ENCODE measurements around the gene FAM135A. TPM values are rescaled to one million over a fixed set of nuclear protein-coding genes. Genes with fewer than 3 reads are reported as not detected.

Gene FAM135A
- total RNA-seq, 2 donors from 2014 or later, result 36.4 to 54.8 TPM

DNA sequence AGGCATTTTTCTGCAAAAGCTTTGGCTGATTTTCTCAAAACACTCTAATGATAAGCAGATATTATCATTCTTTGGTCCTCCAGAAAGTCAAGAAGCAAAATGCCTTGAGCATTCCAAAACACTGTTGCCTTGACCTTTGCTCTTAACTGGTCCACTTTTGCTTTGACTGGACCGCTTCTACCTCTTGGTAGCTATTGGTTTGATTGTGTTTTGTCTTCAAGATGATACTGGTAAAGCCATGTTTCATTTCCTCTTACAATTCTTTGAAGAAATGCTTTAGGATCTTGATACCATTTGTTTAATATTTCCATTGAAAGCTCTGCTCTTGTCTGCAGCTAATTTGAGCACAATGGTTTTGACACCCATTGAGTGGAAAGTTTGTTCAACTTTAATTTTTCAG is 117.8 kb downstream of the FAM135A start:
- no peak for DNase-seq
- H3K27ac ChIP-seq, result no peak overlapping the region
- H3K4me1 ChIP-seq, result no peaks in the 10 kb centered on the region
- H3K9me3 ChIP-seq, result no peaks in the 10 kb centered on the region
- TF ChIP-seq, protein P1, sequence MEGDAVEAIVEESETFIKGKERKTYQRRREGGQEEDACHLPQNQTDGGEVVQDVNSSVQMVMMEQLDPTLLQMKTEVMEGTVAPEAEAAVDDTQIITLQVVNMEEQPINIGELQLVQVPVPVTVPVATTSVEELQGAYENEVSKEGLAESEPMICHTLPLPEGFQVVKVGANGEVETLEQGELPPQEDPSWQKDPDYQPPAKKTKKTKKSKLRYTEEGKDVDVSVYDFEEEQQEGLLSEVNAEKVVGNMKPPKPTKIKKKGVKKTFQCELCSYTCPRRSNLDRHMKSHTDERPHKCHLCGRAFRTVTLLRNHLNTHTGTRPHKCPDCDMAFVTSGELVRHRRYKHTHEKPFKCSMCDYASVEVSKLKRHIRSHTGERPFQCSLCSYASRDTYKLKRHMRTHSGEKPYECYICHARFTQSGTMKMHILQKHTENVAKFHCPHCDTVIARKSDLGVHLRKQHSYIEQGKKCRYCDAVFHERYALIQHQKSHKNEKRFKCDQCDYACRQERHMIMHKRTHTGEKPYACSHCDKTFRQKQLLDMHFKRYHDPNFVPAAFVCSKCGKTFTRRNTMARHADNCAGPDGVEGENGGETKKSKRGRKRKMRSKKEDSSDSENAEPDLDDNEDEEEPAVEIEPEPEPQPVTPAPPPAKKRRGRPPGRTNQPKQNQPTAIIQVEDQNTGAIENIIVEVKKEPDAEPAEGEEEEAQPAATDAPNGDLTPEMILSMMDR (IDR thresholded peaks at IDR 0.05), result no peak
- no peak overlapping the region for H3K4me3 ChIP-seq
- no peaks in the 10 kb centered on the region for H3K36me3 ChIP-seq
- H3K27me3 ChIP-seq, result no peaks in the 10 kb centered on the region
- no peak overlapping the region for H3K9ac ChIP-seq (ENCODE audit: low read depth in 2 of 2, low read length in 2 of 2)
- intact Hi-C loops (cut with DNase I), result no loop called here

DNA sequence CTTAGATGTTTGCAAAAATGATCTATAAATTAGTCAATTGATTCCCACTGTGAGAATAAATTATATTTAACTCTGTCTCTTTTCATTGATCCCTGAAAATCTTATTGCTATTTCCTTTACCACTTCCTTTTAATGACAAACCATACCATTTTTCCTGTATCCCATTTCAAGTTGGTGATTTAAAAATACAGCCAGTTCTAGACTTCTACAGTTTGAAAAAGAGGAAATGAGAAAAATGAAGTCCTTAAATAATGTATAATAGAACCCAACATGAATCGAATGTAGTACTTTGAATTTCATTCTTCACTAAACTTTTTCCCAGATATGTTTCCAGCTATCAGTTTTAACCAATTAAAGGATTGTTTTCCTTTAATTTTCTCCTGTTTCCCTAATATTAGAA is 124.0 kb downstream of the FAM135A start:
- TF ChIP-seq, protein P1 (IDR thresholded peaks at IDR 0.05), result no peak

DNA sequence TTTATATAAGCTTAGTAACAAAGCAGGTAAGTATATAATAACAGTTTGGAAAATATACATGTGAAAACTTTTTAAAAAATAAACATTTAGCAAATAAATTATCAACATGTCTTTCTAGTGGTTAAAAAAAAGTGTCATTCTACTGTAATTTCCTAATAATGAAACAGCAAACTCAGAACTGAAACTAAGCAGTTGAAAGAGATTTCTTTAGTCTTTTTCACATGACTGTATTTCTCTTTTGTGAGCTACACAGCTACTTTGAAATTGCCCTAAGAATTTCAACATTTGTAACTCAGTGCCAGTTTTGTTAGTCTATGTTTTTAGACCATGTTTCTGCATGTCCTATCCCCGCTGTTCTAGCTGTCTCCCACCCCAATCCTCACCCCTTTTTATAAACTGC is 125.1 kb downstream of the FAM135A start:
- Histone ChIP-seq H3K9ac (ENCODE audit: low read depth in 2 of 2, low read length in 2 of 2) (no peak overlapping the region), H3K27me3 (no peaks in the 10 kb centered on the region), H3K36me3 (peaks cover 6% of the 10 kb centered on the region), H3K4me3 (no peak overlapping the region), H3K9me3 (no peaks in the 10 kb centered on the region), H3K4me1 (no peaks in the 10 kb centered on the region), H3K27ac (no peak overlapping the region)
- TF ChIP-seq, protein P1 (IDR thresholded peaks at IDR 0.05), result no peak
- intact Hi-C loops (cut with DNase I), result no loop called here
- DNase-seq, result no peak

More for the DNA sequence above, 124.0 kb downstream of the FAM135A start:
- intact Hi-C loops (cut with DNase I), result no loop called here
- Histone ChIP-seq H3K9ac (ENCODE audit: low read depth in 2 of 2, low read length in 2 of 2) (no peak overlapping the region), H3K36me3 (peaks cover 6% of the 10 kb centered on the region), H3K27me3 (no peaks in the 10 kb centered on the region), H3K27ac (no peak overlapping the region), H3K4me3 (no peak overlapping the region), H3K9me3 (no peaks in the 10 kb centered on the region), H3K4me1 (no peaks in the 10 kb centered on the region)
- DNase-seq, result no peak

DNA sequence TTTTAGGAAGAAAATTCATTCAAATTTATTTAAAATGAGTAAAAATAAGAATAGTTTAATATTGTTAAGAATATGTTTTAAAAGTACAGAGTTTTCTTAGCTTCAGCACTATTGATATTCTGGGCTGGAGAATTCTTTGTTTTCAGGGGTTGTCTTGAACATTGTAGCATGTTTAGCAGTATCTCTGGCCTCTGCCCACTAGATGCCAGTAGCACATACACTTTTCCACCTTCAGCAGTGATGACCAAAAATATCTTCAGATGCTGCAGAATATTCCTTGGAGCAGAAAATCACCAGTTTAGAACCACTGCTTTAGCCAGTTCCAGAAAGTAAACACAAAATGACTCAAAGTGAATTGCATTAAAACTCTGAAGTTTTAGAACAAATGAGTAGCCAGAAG is 134.0 kb downstream of the FAM135A start:
- H3K9me3 ChIP-seq, result no peaks in the 10 kb centered on the region
- no peaks in the 10 kb centered on the region for H3K36me3 ChIP-seq
- TF ChIP-seq, protein P1 (IDR thresholded peaks at IDR 0.05), result no peak
- no peak overlapping the region for H3K9ac ChIP-seq (ENCODE audit: low read depth in 2 of 2, low read length in 2 of 2)
- H3K4me3 ChIP-seq, result no peak overlapping the region
- no peaks in the 10 kb centered on the region for H3K4me1 ChIP-seq
- H3K27ac ChIP-seq, result no peak overlapping the region
- H3K27me3 ChIP-seq, result no peaks in the 10 kb centered on the region
- no peak for DNase-seq
- intact Hi-C loops (cut with DNase I), result no loop called here

DNA sequence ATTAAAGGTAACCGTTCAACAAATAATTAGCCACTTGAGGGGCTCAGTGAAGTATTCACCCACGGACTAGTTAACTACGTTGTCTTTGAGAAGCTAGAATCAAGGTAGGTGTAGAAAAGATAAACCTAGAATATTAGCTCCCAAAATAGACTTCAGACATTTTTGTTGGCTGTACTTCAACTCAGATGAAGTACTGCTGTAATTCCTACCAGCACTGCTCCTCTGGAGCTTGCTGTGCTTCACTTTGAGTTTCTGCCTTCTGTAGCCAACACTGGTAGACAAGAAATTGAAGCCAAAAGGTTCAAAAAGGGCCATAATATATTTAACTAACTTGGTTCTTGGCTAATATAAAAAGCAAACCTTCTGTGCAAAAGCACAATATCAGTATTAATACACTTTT is 134.6 kb downstream of the FAM135A start:
- intact Hi-C loops (cut with DNase I), result no loop called here
- Histone ChIP-seq H3K4me3 (no peak overlapping the region), H3K9me3 (no peaks in the 10 kb centered on the region), H3K4me1 (no peaks in the 10 kb centered on the region), H3K36me3 (no peaks in the 10 kb centered on the region), H3K27ac (no peak overlapping the region), H3K9ac (ENCODE audit: low read depth in 2 of 2, low read length in 2 of 2) (no peak overlapping the region), H3K27me3 (no peaks in the 10 kb centered on the region)
- TF ChIP-seq, protein P1 (IDR thresholded peaks at IDR 0.05), result no peak
- no peak for DNase-seq

DNA sequence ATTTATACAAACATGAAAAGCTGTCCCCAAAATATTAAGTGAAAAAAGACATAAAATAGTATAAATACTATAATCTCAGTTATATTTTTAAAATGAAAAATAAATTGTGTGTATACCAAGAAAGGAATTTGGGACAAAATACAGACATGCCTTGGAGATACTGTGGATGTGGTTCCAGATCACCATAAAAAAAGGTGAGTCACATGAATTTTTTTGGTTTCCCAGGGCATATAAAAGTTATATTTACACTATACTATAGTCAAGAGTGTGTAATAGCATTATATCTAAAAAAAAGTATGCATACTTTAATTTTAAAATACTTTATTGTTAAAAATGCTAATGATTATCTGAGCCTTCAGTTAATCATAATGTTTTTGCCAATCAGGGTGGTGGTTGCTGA is 136.0 kb downstream of the FAM135A start:
- Histone ChIP-seq H3K4me3 (no peak overlapping the region), H3K4me1 (no peaks in the 10 kb centered on the region), H3K36me3 (no peaks in the 10 kb centered on the region), H3K27ac (no peak overlapping the region), H3K27me3 (no peaks in the 10 kb centered on the region), H3K9ac (ENCODE audit: low read depth in 2 of 2, low read length in 2 of 2) (no peak overlapping the region), H3K9me3 (no peaks in the 10 kb centered on the region)
- intact Hi-C loops (cut with DNase I), result no loop called here
- no peak for DNase-seq
- TF ChIP-seq, protein P1 (IDR thresholded peaks at IDR 0.05), result no peak

Data from colonic mucosa (tissue), 4 donors.